GM23248 (cell line): ENCODE data around the gene OMA1.

Source experiments
- EZH2 ChIP-seq: fragments of 200-600 bp; sonication (generic); IDR thresholded peaks from 2 replicates; pipeline ENCODE4 v1.6.1; 2018; ENCODE audit warnings: antibody characterized with exemption, mild to moderate bottlenecking; ENCODE audit not compliant: insufficient read depth, poor library complexity, severe bottlenecking
- EZH2phosphoT487 ChIP-seq: fragments of 200-600 bp; sonication (generic); IDR thresholded peaks from 2 replicates; pipeline ENCODE4 v1.6.1; 2018; ENCODE audit warnings: antibody characterized with exemption, moderate library complexity, mild to moderate bottlenecking, low read depth; ENCODE audit not compliant: insufficient read depth

GRCh38 chr1:58543260-58543659, 3.3 kb downstream of the OMA1 start:
- TF ChIP-seq EZH2 (no peak), EZH2phosphoT487 (no peak)
